MCF 10A (cell line): ENCODE results near the gene KCNQ5. TPM values are rescaled to one million over a fixed set of nuclear protein-coding genes. Genes with fewer than 3 reads are reported as not detected.

Experiments used
- BruUV-seq: library from RNA; stranded (reverse); fragments of 400-500 nt; replicated peaks from 2 replicates; lab custom pipeline; 2021; lab: Mats Ljungman, UMichigan
- CTCF ChIA-PET: fragments of 300-600 bp; sonication (Branson Sonifier 250); formaldehyde crosslinking; extraction: SDS; loops from one replicate; lab custom pipeline; 2021; ENCODE audit warnings: antibody characterized with exemption, inconsistent platforms; lab: Yijun Ruan, JAX
- POLR2A ChIA-PET: fragments of 300-600, 350-650 bp; sonication (Branson Sonifier 250); formaldehyde crosslinking; extraction: SDS; loops from one replicate; lab custom pipeline; 2020; ENCODE audit warnings: antibody characterized with exemption, inconsistent platforms; lab: Yijun Ruan, JAX
- DNase-seq: peaks from one replicate; pipeline ENCODE4 v3.0.0-alpha.2; 2018; ENCODE audit not compliant: unreplicated experiment
- H3K27ac Mint-ChIP-seq: one replicate; pipeline ENCODE4 v1.8.0; 2022; ENCODE audit warnings: mild to moderate bottlenecking, low read depth, mixed read lengths; ENCODE audit not compliant: unreplicated experiment
- H3K27me3 Mint-ChIP-seq: one replicate; pipeline ENCODE4 v1.8.0; 2022; ENCODE audit warnings: mixed read lengths; ENCODE audit not compliant: insufficient read depth, unreplicated experiment
- H3K36me3 Mint-ChIP-seq: one replicate; pipeline ENCODE4 v1.8.0; 2022; ENCODE audit warnings: mild to moderate bottlenecking, moderate library complexity, mixed read lengths; ENCODE audit not compliant: insufficient read depth, unreplicated experiment
- H3K4me1 Mint-ChIP-seq: one replicate; pipeline ENCODE4 v1.8.0; 2022; ENCODE audit warnings: mixed read lengths; ENCODE audit not compliant: insufficient read depth, unreplicated experiment
- H3K4me3 Mint-ChIP-seq: one replicate; pipeline ENCODE4 v1.8.0; 2022; ENCODE audit warnings: mild to moderate bottlenecking, moderate library complexity, mixed read lengths; ENCODE audit not compliant: unreplicated experiment
- H3K9me3 Mint-ChIP-seq: one replicate; pipeline ENCODE4 v1.8.0; 2022; ENCODE audit warnings: mixed read lengths; ENCODE audit not compliant: unreplicated experiment
- CTCF ChIP-seq: fragments of 200-600 bp; IDR thresholded peaks from one replicate; pipeline ENCODE4 v1.8.0; 2022; ENCODE audit warnings: antibody characterized with exemption, mild to moderate bottlenecking; ENCODE audit not compliant: unreplicated experiment
- intact Hi-C: fragments of 100-400 bp; cut with micrococcal nuclease; formaldehyde crosslinking; loops from 2 replicates; pipeline ENCODE4 v1.14.1; 2022
- total RNA-seq: library from RNA; stranded (reverse); gene quantifications from 2 replicates; pipeline ENCODE4 v1.2.3, GENCODE V29; 2022

Gene KCNQ5
- total RNA-seq, 1 experiment from 2014 or later = 10.3 TPM

DNA sequence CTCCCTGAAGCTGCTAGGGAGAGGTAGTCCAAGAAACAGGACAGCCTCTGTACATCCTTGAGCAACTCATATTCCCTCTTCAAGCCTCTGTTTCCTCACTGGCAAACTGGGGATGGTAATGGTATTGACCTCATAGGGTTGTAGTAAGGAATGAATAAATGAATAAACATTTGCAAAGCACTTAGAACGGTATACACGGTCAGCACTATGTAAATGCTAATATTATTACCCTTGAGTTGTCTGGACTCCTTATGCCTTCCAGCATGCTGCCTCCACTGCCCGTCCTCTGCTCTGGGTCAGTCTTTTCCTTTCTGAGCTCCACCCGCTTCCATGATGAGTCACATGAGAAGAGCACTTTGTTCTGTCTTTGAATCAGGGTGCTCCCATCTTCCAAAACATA lies 552.8 kb downstream of the KCNQ5 start:
- intact Hi-C loops = no loop called here
- Mint-ChIP-seq H3K27me3 (no peaks in the 10 kb centered on the region), H3K36me3 (no peaks in the 10 kb centered on the region), H3K4me3 (no peak overlapping the region), H3K4me1 (no peaks in the 10 kb centered on the region), H3K27ac (no peak overlapping the region), H3K9me3 (no peaks in the 10 kb centered on the region)
- no peak for DNase-seq
- CTCF ChIA-PET = interaction anchor here (0.6 to 2.0 kb wide), 5 partner anchors 16 to 559 kb away, joined by 3 to 9 read pairs (median 3); no protein-coding TSS in a partner anchor
- BruUV-seq = no TSS peak
- POLR2A ChIA-PET = no interaction called here
- no peak for TF ChIP-seq CTCF

GRCh38 chr6:73176057-73176456 lies 554.2 kb downstream of the KCNQ5 start:
- BruUV-seq = no TSS peak
- CTCF ChIA-PET = interaction anchor here (0.7 kb wide), 1 partner anchor 54 kb away, joined by 3 read pairs; no protein-coding TSS in a partner anchor
- TF ChIP-seq CTCF = no peak
- Mint-ChIP-seq H3K27me3 (no peaks in the 10 kb centered on the region), H3K4me3 (no peak overlapping the region), H3K27ac (no peak overlapping the region), H3K4me1 (no peaks in the 10 kb centered on the region), H3K9me3 (no peaks in the 10 kb centered on the region), H3K36me3 (no peaks in the 10 kb centered on the region)
- DNase-seq = no peak
- intact Hi-C loops = no loop called here
- POLR2A ChIA-PET = no interaction called here

GRCh38 chr6:73177221-73177944 lies 555.5 kb downstream of the KCNQ5 start:
- ChIA-PET CTCF (interaction anchor here (0.7 to 2.3 kb wide), 7 partner anchors 12 to 766 kb away, joined by 3 to 9 read pairs (median 3); no protein-coding TSS in a partner anchor), POLR2A (no interaction called here)
- H3K4me1 Mint-ChIP-seq = no peaks in the 10 kb centered on the region
- no peaks in the 10 kb centered on the region for H3K27me3 Mint-ChIP-seq
- intact Hi-C loops = no loop called here
- no peak overlapping the region for H3K4me3 Mint-ChIP-seq
- H3K27ac Mint-ChIP-seq = no peak overlapping the region
- no peak for TF ChIP-seq CTCF
- no peaks in the 10 kb centered on the region for H3K36me3 Mint-ChIP-seq
- BruUV-seq = no TSS peak
- H3K9me3 Mint-ChIP-seq = no peaks in the 10 kb centered on the region
- no peak for DNase-seq

DNA sequence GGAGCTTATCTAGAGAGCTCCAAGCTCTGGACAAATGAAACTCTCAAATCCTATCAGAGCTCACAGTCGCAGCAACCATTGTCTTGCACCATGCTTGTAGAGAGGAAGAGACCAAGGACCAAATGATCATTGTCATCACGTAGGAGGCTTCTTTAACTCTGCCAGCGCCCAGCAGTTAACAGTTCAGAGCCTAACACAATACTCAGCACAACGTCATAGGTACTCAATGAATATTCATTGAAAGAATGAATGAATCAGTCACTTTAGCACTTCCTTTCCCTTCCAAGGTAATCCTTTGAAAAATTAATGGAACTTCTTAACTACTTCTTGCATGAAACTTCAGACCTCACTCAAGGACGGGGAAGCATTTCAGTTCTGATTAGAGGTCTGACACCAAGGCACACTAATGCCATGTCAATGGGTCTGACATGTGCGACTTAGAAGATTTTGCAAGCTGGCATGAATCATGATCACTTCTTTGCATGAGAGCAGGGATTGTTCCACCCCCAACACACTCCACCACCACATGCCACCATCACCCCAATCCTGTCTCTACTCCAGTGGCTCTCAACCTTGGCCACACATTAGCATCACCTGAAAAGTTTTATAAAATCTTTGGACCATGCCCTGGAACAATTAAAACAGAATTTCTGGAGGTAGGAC lies 558.3 kb downstream of the KCNQ5 start:
- no peak for TF ChIP-seq CTCF
- Mint-ChIP-seq H3K27me3 (no peaks in the 10 kb centered on the region), H3K4me3 (peak overlapping the region; percentile 51), H3K27ac (no peak overlapping the region), H3K9me3 (no peaks in the 10 kb centered on the region), H3K4me1 (no peaks in the 10 kb centered on the region), H3K36me3 (no peaks in the 10 kb centered on the region)
- POLR2A ChIA-PET = interaction anchor here (0.7 kb wide), 1 partner anchor 565 kb away, joined by 3 read pairs; no protein-coding TSS in a partner anchor
- peak; percentile 18 for DNase-seq
- intact Hi-C loops = loop anchor here (2.0 to 10.0 kb wide), 4 partner anchors 147 to 1645 kb away; no protein-coding TSS in a partner anchor
- CTCF ChIA-PET = interaction anchor here (0.7 to 4.6 kb wide), 12 partner anchors 9 to 771 kb away, joined by 3 to 68 read pairs (median 4); no protein-coding TSS in a partner anchor
- no TSS peak for BruUV-seq
